Measurements from ENCODE around the gene COL24A1. TPM values are rescaled to one million over a fixed set of nuclear protein-coding genes. Genes with fewer than 3 reads are reported as not detected.
"Not testable (repeated sequence)": the region's sequence is repeated elsewhere in the genome, so short reads cannot be mapped to it uniquely, and the experiment has no call there.

Gene COL24A1
- total RNA-seq, 1 donor from 2014 or later = 3.7 TPM

- Histone ChIP-seq H3K9ac (ENCODE audit: low read depth in 1 of 3, low read length in 3 of 3) (no peak overlapping the region), H3K9me3 (ENCODE audit: control insufficient read depth in 3 of 3, low read length in 3 of 3) (no peaks in the 10 kb centered on the region), H3K27ac (ENCODE audit: low read depth, low read length) (no peak overlapping the region), H3K4me3 (ENCODE audit: low read length in 3 of 3) (peak overlapping the region in 2 of 3 donors; percentile 15 to 43), H3K36me3 (ENCODE audit: control insufficient read depth in 3 of 3, insufficient read depth in 3 of 3, low read length in 3 of 3) (no peaks in the 10 kb centered on the region), H3K27me3 (ENCODE audit: control insufficient read depth in 3 of 3, insufficient read depth in 3 of 3, low read length in 3 of 3) (no peaks in the 10 kb centered on the region), H3K4me1 (ENCODE audit: control insufficient read depth in 3 of 3, insufficient read depth in 3 of 3, low read length in 3 of 3) (no peaks in the 10 kb centered on the region)
Measured at GRCh38 chr1:85718678-85719340, 437.8 kb downstream of the COL24A1 start.

GRCh38 chr1:85714418-85715114 lies 442.0 kb downstream of the COL24A1 start:
- not testable (repeated sequence) for H3K9me3 ChIP-seq (ENCODE audit: control insufficient read depth in 3 of 3, low read length in 3 of 3); H3K36me3 ChIP-seq (ENCODE audit: control insufficient read depth in 3 of 3, insufficient read depth in 3 of 3, low read length in 3 of 3); H3K9ac ChIP-seq (ENCODE audit: low read depth in 1 of 3, low read length in 3 of 3); H3K27me3 ChIP-seq (ENCODE audit: control insufficient read depth in 3 of 3, insufficient read depth in 3 of 3, low read length in 3 of 3); H3K27ac ChIP-seq (ENCODE audit: low read depth, low read length); H3K4me1 ChIP-seq (ENCODE audit: control insufficient read depth in 3 of 3, insufficient read depth in 3 of 3, low read length in 3 of 3); H3K4me3 ChIP-seq (ENCODE audit: low read length in 3 of 3)

- H3K9ac ChIP-seq (ENCODE audit: low read depth in 1 of 3, low read length in 3 of 3) = peak overlapping the region; percentile 89 to 93 (median 91)
- no peaks in the 10 kb centered on the region for H3K9me3 ChIP-seq (ENCODE audit: control insufficient read depth in 3 of 3, low read length in 3 of 3)
- H3K36me3 ChIP-seq (ENCODE audit: control insufficient read depth in 3 of 3, insufficient read depth in 3 of 3, low read length in 3 of 3) = peaks cover 2 to 12% (median 10%) of the 10 kb centered on the region in 3 donors
- no peaks in the 10 kb centered on the region for H3K27me3 ChIP-seq (ENCODE audit: control insufficient read depth in 3 of 3, insufficient read depth in 3 of 3, low read length in 3 of 3)
- H3K4me1 ChIP-seq (ENCODE audit: control insufficient read depth in 3 of 3, insufficient read depth in 3 of 3, low read length in 3 of 3) = peaks cover 2 to 23% (median 15%) of the 10 kb centered on the region in 3 donors
- H3K27ac ChIP-seq (ENCODE audit: low read depth, low read length) = peak overlapping the region; percentile 84
- H3K4me3 ChIP-seq (ENCODE audit: low read length in 3 of 3) = peak overlapping the region; percentile 91 to 99 (median 97)
Measured at GRCh38 chr1:85708829-85709227, 447.7 kb downstream of the COL24A1 start.

- peak within 1 kb of the TSS; percentile 91 to 99 (median 97) for H3K4me3 ChIP-seq (ENCODE audit: low read length in 3 of 3)
- peaks cover 2 to 23% (median 15%) of the 10 kb centered on the region in 3 donors for H3K4me1 ChIP-seq (ENCODE audit: control insufficient read depth in 3 of 3, insufficient read depth in 3 of 3, low read length in 3 of 3)
- peaks cover 2 to 12% (median 10%) of the 10 kb centered on the region in 3 donors for H3K36me3 ChIP-seq (ENCODE audit: control insufficient read depth in 3 of 3, insufficient read depth in 3 of 3, low read length in 3 of 3)
- H3K9me3 ChIP-seq (ENCODE audit: control insufficient read depth in 3 of 3, low read length in 3 of 3) = no peaks in the 10 kb centered on the region
- H3K27me3 ChIP-seq (ENCODE audit: control insufficient read depth in 3 of 3, insufficient read depth in 3 of 3, low read length in 3 of 3) = no peaks in the 10 kb centered on the region
- H3K9ac ChIP-seq (ENCODE audit: low read depth in 1 of 3, low read length in 3 of 3) = peak within 1 kb of the TSS; percentile 89 to 93 (median 91)
- peak within 1 kb of the TSS; percentile 84 for H3K27ac ChIP-seq (ENCODE audit: low read depth, low read length)
Measured at GRCh38 chr1:85707990-85708828, 448.4 kb downstream of the COL24A1 start, which contains the start of gene ZNHIT6. TSS of gene ZNHIT6 (minus strand) at chr1:85708433. CDS start at chr1:85708284, 149 bp downstream.

- Histone ChIP-seq H3K36me3 (ENCODE audit: control insufficient read depth in 3 of 3, insufficient read depth in 3 of 3, low read length in 3 of 3) (peaks cover 2 to 12% (median 10%) of the 10 kb centered on the region in 3 donors), H3K4me3 (ENCODE audit: low read length in 3 of 3) (peak overlapping the region; percentile 91 to 99 (median 97)), H3K9ac (ENCODE audit: low read depth in 1 of 3, low read length in 3 of 3) (peak overlapping the region; percentile 89 to 93 (median 91)), H3K9me3 (ENCODE audit: control insufficient read depth in 3 of 3, low read length in 3 of 3) (no peaks in the 10 kb centered on the region), H3K27ac (ENCODE audit: low read depth, low read length) (peak overlapping the region; percentile 84), H3K4me1 (ENCODE audit: control insufficient read depth in 3 of 3, insufficient read depth in 3 of 3, low read length in 3 of 3) (peaks cover 2 to 23% (median 15%) of the 10 kb centered on the region in 3 donors), H3K27me3 (ENCODE audit: control insufficient read depth in 3 of 3, insufficient read depth in 3 of 3, low read length in 3 of 3) (no peaks in the 10 kb centered on the region)
Measured at GRCh38 chr1:85707267-85707989, 449.1 kb downstream of the COL24A1 start.

- Histone ChIP-seq H3K4me1 (ENCODE audit: control insufficient read depth in 3 of 3, insufficient read depth in 3 of 3, low read length in 3 of 3) (peaks cover 2 to 23% (median 15%) of the 10 kb centered on the region in 3 donors), H3K27me3 (ENCODE audit: control insufficient read depth in 3 of 3, insufficient read depth in 3 of 3, low read length in 3 of 3) (no peaks in the 10 kb centered on the region), H3K9me3 (ENCODE audit: control insufficient read depth in 3 of 3, low read length in 3 of 3) (no peaks in the 10 kb centered on the region), H3K36me3 (ENCODE audit: control insufficient read depth in 3 of 3, insufficient read depth in 3 of 3, low read length in 3 of 3) (peaks cover 6 to 20% (median 12%) of the 10 kb centered on the region in 3 donors), H3K4me3 (ENCODE audit: low read length in 3 of 3) (no peak overlapping the region), H3K27ac (ENCODE audit: low read depth, low read length) (no peak overlapping the region), H3K9ac (ENCODE audit: low read depth in 1 of 3, low read length in 3 of 3) (no peak overlapping the region)
Measured at GRCh38 chr1:85705940-85706339, 450.6 kb downstream of the COL24A1 start.

- Histone ChIP-seq H3K4me3 (ENCODE audit: low read length in 3 of 3) (no peak overlapping the region), H3K36me3 (ENCODE audit: control insufficient read depth in 3 of 3, insufficient read depth in 3 of 3, low read length in 3 of 3) (peaks cover 8 to 21% (median 14%) of the 10 kb centered on the region in 3 donors), H3K9me3 (ENCODE audit: control insufficient read depth in 3 of 3, low read length in 3 of 3) (no peaks in the 10 kb centered on the region)
Measured at GRCh38 chr1:85700422-85700821, 456.1 kb downstream of the COL24A1 start.

GRCh38 chr1:85697895-85698294 lies 458.7 kb downstream of the COL24A1 start:
- Histone ChIP-seq H3K4me1 (ENCODE audit: control insufficient read depth in 3 of 3, insufficient read depth in 3 of 3, low read length in 3 of 3) (no peaks in the 10 kb centered on the region), H3K9ac (ENCODE audit: low read depth in 1 of 3, low read length in 3 of 3) (no peak overlapping the region), H3K36me3 (ENCODE audit: control insufficient read depth in 3 of 3, insufficient read depth in 3 of 3, low read length in 3 of 3) (peaks cover 3 to 15% (median 8%) of the 10 kb centered on the region in 3 donors), H3K4me3 (ENCODE audit: low read length in 3 of 3) (no peak overlapping the region), H3K9me3 (ENCODE audit: control insufficient read depth in 3 of 3, low read length in 3 of 3) (no peaks in the 10 kb centered on the region), H3K27me3 (ENCODE audit: control insufficient read depth in 3 of 3, insufficient read depth in 3 of 3, low read length in 3 of 3) (no peaks in the 10 kb centered on the region), H3K27ac (ENCODE audit: low read depth, low read length) (no peak overlapping the region)

More at GRCh38 chr1:85700422-85700821, 456.1 kb downstream of the COL24A1 start:
- no peak overlapping the region for H3K9ac ChIP-seq (ENCODE audit: low read depth in 1 of 3, low read length in 3 of 3)
- no peak overlapping the region for H3K27ac ChIP-seq (ENCODE audit: low read depth, low read length)
- H3K27me3 ChIP-seq (ENCODE audit: control insufficient read depth in 3 of 3, insufficient read depth in 3 of 3, low read length in 3 of 3) = no peaks in the 10 kb centered on the region
- H3K4me1 ChIP-seq (ENCODE audit: control insufficient read depth in 3 of 3, insufficient read depth in 3 of 3, low read length in 3 of 3) = no peaks in the 10 kb centered on the region

GRCh38 chr1:85692730-85693314 lies 463.8 kb downstream of the COL24A1 start:
- peaks cover 0 to 5% (median 0%) of the 10 kb centered on the region in 3 donors for H3K36me3 ChIP-seq (ENCODE audit: control insufficient read depth in 3 of 3, insufficient read depth in 3 of 3, low read length in 3 of 3)
- H3K4me3 ChIP-seq (ENCODE audit: low read length in 3 of 3) = no peak overlapping the region
- no peaks in the 10 kb centered on the region for H3K27me3 ChIP-seq (ENCODE audit: control insufficient read depth in 3 of 3, insufficient read depth in 3 of 3, low read length in 3 of 3)
- peak overlapping the region in 1 of 3 donors; percentile 0 for H3K9ac ChIP-seq (ENCODE audit: low read depth in 1 of 3, low read length in 3 of 3)
- H3K27ac ChIP-seq (ENCODE audit: low read depth, low read length) = no peak overlapping the region
- no peaks in the 10 kb centered on the region for H3K4me1 ChIP-seq (ENCODE audit: control insufficient read depth in 3 of 3, insufficient read depth in 3 of 3, low read length in 3 of 3)
- H3K9me3 ChIP-seq (ENCODE audit: control insufficient read depth in 3 of 3, low read length in 3 of 3) = no peaks in the 10 kb centered on the region
